Panc1 (cell line): Measurements from ENCODE around the gene CA12.

Experiments
- CTCF ChIP-seq: fragments of 450-650 bp; IDR thresholded peaks from 2 replicates; pipeline ENCODE4 v1.5.1; 2017; ENCODE audit warnings: mild to moderate bottlenecking
- POLR2AphosphoS5 ChIP-seq: IDR thresholded peaks from 2 replicates; pipeline ENCODE4 v1.6.1; 2012; ENCODE audit warnings: mild to moderate bottlenecking, low read depth, low read length, moderate library complexity

DNA sequence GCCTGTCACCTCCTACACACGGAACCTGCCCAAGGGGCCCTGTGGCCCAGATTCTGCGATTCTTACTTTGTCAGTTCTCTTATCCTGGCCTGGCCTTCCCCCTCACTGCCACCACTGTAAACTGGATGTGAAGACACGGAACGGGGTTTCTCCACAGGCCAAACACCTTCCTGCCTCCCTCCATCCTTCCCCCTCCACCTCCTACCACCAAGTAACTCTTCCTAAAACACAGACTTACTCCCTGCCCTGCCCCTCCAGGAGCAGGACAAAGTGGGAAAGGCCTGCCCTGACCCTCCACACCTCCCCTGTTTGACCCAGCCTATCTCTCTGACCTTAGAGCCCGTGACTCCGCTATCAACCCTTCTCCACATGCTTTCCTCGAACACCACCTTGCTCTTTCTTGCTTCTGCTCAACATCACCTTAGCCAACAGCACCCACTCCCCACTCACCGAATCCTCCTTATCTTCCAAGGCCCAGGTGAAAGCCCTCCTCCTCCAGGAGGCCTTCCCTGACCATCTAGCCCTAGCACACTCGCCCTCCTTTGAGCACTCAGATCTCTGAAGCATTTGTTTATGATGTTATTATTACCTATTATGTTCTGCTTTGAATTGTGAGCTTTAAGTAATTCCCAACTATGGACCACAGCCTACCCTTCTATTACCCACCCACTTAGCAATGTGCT lies 7.6 kb downstream of the CA12 start:
- TF ChIP-seq CTCF (no peak), POLR2AphosphoS5 (no peak)
